HepG2 (cell line): Measurements from ENCODE around the gene TPM2. TPM values are rescaled to one million over a fixed set of nuclear protein-coding genes. Genes with fewer than 3 reads are reported as not detected.
A peak's percentile ranks its signal among the peaks of the same experiment; 100 is the strongest.

Experiments
- ATAC-seq: fragments of 200-7000 bp; cut with Tn5 transposase; 3 replicates; pipeline ENCODE4 v1.9.1; 2020; ENCODE audit warnings: mild to moderate bottlenecking, moderate library complexity
- BruUV-seq: library from RNA; stranded (reverse); fragments of 400-500 nt; replicated peaks from 2 replicates; lab custom pipeline; 2021; lab: Mats Ljungman, UMichigan
- CTCF ChIA-PET: fragments of 300-600 bp; formaldehyde crosslinking; extraction: SDS; loops from one replicate; lab custom pipeline; 2021; ENCODE audit warnings: low total read pairs, inconsistent platforms, low intra/inter-chr PET ratio; lab: Yijun Ruan, JAX
- POLR2A ChIA-PET: fragments of 350-600 bp; sonication (Branson Sonifier 250); formaldehyde crosslinking; loops from one replicate; lab custom pipeline; 2020; ENCODE audit warnings: antibody characterized with exemption, inconsistent platforms; lab: Yijun Ruan, JAX
- DNase-seq: peaks from one replicate; pipeline ENCODE4 v3.0.0-alpha.2; 2015; ENCODE audit warnings: low spot score
- FAIRE-seq: peaks from 3 replicates; lab custom pipeline; 2011; peaks lifted over from hg19 to GRCh38; lab: Jason Lieb, UNC
- H2AFZ ChIP-seq: one replicate; pipeline ENCODE4 v1.6.1; 2011; ENCODE audit warnings: low read length, inconsistent platforms
- H3K27ac ChIP-seq: fragments of 300-600 bp; 3 replicates; pipeline ENCODE4 v1.8.0; 2011; ENCODE audit warnings: mixed run types, mild to moderate bottlenecking, mixed read lengths, low read length, inconsistent platforms; ENCODE audit not compliant: insufficient read depth; ENCODE audit errors: extremely low read length
- H3K27me3 ChIP-seq, 2 experiments: fragments of 200-600 bp in 1 of 2; 2 replicates in 1 of 2; 3 replicates in 1 of 2; pipeline versions ENCODE4 v1.6.0 to v1.8.0; 2011; ENCODE audit warnings: low read length in 2 of 2, mild to moderate bottlenecking in 2 of 2, moderate library complexity in 2 of 2, inconsistent platforms in 1 of 2; ENCODE audit not compliant: insufficient read depth in 2 of 2, control insufficient read depth in 1 of 2
- H3K36me3 ChIP-seq, 2 experiments: fragments of 200-600 bp in 1 of 2; replicated peaks in 1 of 2; 2 replicates in 1 of 2; 3 replicates in 1 of 2; pipeline versions ENCODE4 v1.5.1 to v1.8.0; 2011; ENCODE audit warnings: low read length in 2 of 2, inconsistent platforms in 1 of 2; ENCODE audit not compliant: insufficient read depth in 2 of 2, control insufficient read depth in 1 of 2
- H3K4me1 ChIP-seq: 2 replicates; pipeline ENCODE4 v1.5.1; 2012; ENCODE audit warnings: low read length, inconsistent platforms; ENCODE audit not compliant: insufficient read depth
- H3K4me2 ChIP-seq: 2 replicates; pipeline ENCODE4 v1.6.0; 2011; ENCODE audit warnings: low read depth, low read length, inconsistent platforms
- H3K4me3 ChIP-seq, 3 experiments: fragments of 200-600 bp in 1 of 3; sonication (generic), shearing (Covaris generic) in 1 of 3; replicated peaks in 1 of 3; 2 replicates each; pipeline ENCODE4 v1.5.1; 2011 to 2016; ENCODE audit warnings: low read length in 3 of 3, inconsistent platforms in 2 of 3, low read depth in 2 of 3, mild to moderate bottlenecking in 2 of 3, control low read depth in 1 of 3, mixed read lengths in 1 of 3; ENCODE audit not compliant: insufficient read depth in 1 of 3
- H3K79me2 ChIP-seq: one replicate; pipeline ENCODE4 v1.6.1; 2011; ENCODE audit warnings: low read length, inconsistent platforms; ENCODE audit not compliant: insufficient read depth
- H3K9ac ChIP-seq: 2 replicates; pipeline ENCODE4 v1.6.0; 2011; ENCODE audit warnings: mild to moderate bottlenecking, low read depth, low read length, inconsistent platforms; ENCODE audit not compliant: insufficient read depth
- H3K9me3 ChIP-seq: 2 replicates; pipeline ENCODE4 v1.5.1; 2012; ENCODE audit warnings: mild to moderate bottlenecking, low read length
- H4K20me1 ChIP-seq: 2 replicates; pipeline ENCODE4 v1.6.0; 2011; ENCODE audit warnings: inconsistent platforms, mild to moderate bottlenecking, low read length, moderate library complexity; ENCODE audit not compliant: insufficient read depth
- EP300 ChIP-seq, 3 experiments: sonication (generic) in 1 of 3; formaldehyde crosslinking in 1 of 3; IDR thresholded peaks; 2 replicates each; pipeline versions ENCODE4 v1.5.1 to v1.6.1; 2011 to 2020; ENCODE audit warnings: low read depth in 2 of 3, low read length in 2 of 3, borderline replicate concordance in 1 of 3, improper control_type of control experiment in 1 of 3, mild to moderate bottlenecking in 1 of 3, missing genetic modification reagents in 1 of 3, moderate library complexity in 1 of 3
- HMG20B ChIP-seq: conservative IDR thresholded peaks from 2 replicates; pipeline ENCODE4 v1.6.1; 2016; ENCODE audit warnings: missing genetic modification reagents, missing compliant biosample characterization
- KAT2B ChIP-seq: fragments of 150-350 bp; IDR thresholded peaks from 2 replicates; pipeline ENCODE4 v1.6.1; 2014; ENCODE audit warnings: low read depth, low read length, borderline replicate concordance
- NCOA1 ChIP-seq: sonication (generic); formaldehyde crosslinking; IDR thresholded peaks from 2 replicates; pipeline ENCODE4 v1.9.0; 2021; ENCODE audit warnings: missing genetic modification reagents
- SNRNP70 ChIP-seq: fragments of 200-400 bp; formaldehyde crosslinking; IDR thresholded peaks from 2 replicates; pipeline ENCODE4 v1.6.1; 2017; ENCODE audit warnings: mild to moderate bottlenecking, low read depth, low read length, moderate library complexity
- ZNF570 ChIP-seq: sonication (generic); formaldehyde crosslinking; IDR thresholded peaks from 2 replicates; pipeline ENCODE4 v1.4.0; 2020; ENCODE audit warnings: mild to moderate bottlenecking, missing genetic modification reagents, borderline replicate concordance
- WGBS: methylation state at CpG from one replicate; pipeline ENCODE4 v1.1.6; 2017; ENCODE audit warnings: low lambda C conversion rate; 5-methylcytosine and 5-hydroxymethylcytosine counted together
- in situ Hi-C: cut with HindIII; loops from 2 replicates; pipeline ENCODE4 v1.10.0; 2017; ENCODE audit warnings: low pct_unique_long_range_greater_than_20kb; ENCODE audit not compliant: extremely low pct_ligation_motif_present
- intact Hi-C: fragments of 100-400 bp; cut with micrococcal nuclease; formaldehyde crosslinking; loops from one replicate; pipeline ENCODE4 v1.10.0; 2022; ENCODE audit not compliant: unreplicated experiment
- polyA plus RNA-seq, 8 experiments: library from polyadenylated mRNA; depleted of rRNA in 3 of 8; stranded (reverse) in 7 of 8; unstranded in 1 of 8; fragments of >200 nt; fragmentation: Illumina TruSeq in 4 of 8; extraction: Trizol in 4 of 8; gene quantifications; 2 replicates each; pipeline versions ENCODE4 v1.2.1 to v1.2.3, GENCODE V29; 2011 to 2016; ENCODE audit warnings: low read depth in 4 of 8, missing spikeins in 1 of 8, mixed read lengths in 1 of 8; ENCODE audit not compliant: insufficient read depth in 1 of 8
- total RNA-seq, 5 experiments: library from RNA; depleted of rRNA; stranded (reverse); fragments of >200 nt; fragmentation: Illumina TruSeq; extraction: Trizol; gene quantifications; 2 replicates each; pipeline ENCODE4 v1.2.3, GENCODE V29; 2016; ENCODE audit warnings: low read depth in 1 of 5
- TF ChIP-seq, protein P1 (sequence below): sonication (generic); formaldehyde crosslinking; conservative IDR thresholded peaks from 2 replicates; pipeline ENCODE4 v1.4.0; 2020; ENCODE audit warnings: missing genetic modification reagents
- TF ChIP-seq, protein P2 (sequence below): IDR thresholded peaks from 2 replicates; pipeline ENCODE4 v1.6.1; 2016; ENCODE audit warnings: low read depth, control low read depth
- TF ChIP-seq, protein P3 (sequence below): sonication (generic); formaldehyde crosslinking; IDR thresholded peaks from 2 replicates; pipeline ENCODE4 v1.8.0; 2022; ENCODE audit warnings: missing genetic modification reagents, low read depth, mild to moderate bottlenecking, borderline replicate concordance
- TF ChIP-seq, protein P4 (sequence below): sonication (generic); formaldehyde crosslinking; IDR thresholded peaks from 2 replicates; pipeline ENCODE4 v1.4.0; 2020; ENCODE audit warnings: mild to moderate bottlenecking, missing genetic modification reagents
- TF ChIP-seq, protein P5 (sequence below), 2 experiments: sonication (generic) in 1 of 2; formaldehyde crosslinking in 1 of 2; IDR thresholded peaks; 2 replicates each; pipeline versions ENCODE4 v1.6.1 to v1.9.0; 2014 to 2022; ENCODE audit warnings: antibody characterized with exemption in 1 of 2, borderline replicate concordance in 1 of 2, inconsistent platforms in 1 of 2, low read depth in 1 of 2, missing genetic modification reagents in 1 of 2

TPM2 gene
- total and polyA plus RNA-seq, 2 of the 13 experiments (the other 11 are each of a cell fraction or from before 2014, with no cell fraction given), result 3.1 to 10.7 TPM

DNA sequence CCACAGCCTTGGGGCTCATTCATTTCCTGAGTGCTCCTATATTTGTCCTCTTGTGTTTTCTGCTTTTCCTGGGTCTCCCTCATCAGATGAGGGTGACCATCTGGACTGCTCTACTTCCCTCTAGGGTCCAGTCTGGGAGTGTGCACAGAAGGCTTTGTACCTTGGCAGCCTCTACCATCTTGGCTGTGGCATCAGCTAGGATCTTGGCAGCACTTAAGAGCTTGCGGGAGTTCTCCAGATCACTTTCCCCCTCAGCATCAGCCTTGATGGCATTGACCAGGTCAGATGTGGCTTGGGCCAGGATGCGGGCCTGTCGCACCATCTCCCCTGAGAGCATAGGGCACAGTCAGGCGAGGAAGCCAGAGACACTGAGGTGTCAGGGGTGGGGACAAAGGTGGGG is 26.5 kb upstream of the TPM2 start:
- intact Hi-C loops (no loop called here), in situ Hi-C loops (no loop called here)
- TF ChIP-seq NCOA1 (CRISPR knock-in tag) (no peak), KAT2B (no peak), HMG20B (no peak), ZNF570 (no peak), EP300 (IDR thresholded peaks at IDR 0.05; ENCODE audit: low read depth in 2 of 2, low read length in 2 of 2) (no peak), EP300 (CRISPR knock-in tag; IDR thresholded peaks at IDR 0.05; ENCODE audit: borderline replicate concordance) (no peak), SNRNP70 (no peak)
- TF ChIP-seq, protein P1, sequence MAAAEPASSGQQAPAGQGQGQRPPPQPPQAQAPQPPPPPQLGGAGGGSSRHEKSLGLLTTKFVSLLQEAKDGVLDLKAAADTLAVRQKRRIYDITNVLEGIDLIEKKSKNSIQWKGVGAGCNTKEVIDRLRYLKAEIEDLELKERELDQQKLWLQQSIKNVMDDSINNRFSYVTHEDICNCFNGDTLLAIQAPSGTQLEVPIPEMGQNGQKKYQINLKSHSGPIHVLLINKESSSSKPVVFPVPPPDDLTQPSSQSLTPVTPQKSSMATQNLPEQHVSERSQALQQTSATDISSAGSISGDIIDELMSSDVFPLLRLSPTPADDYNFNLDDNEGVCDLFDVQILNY (CRISPR knock-in tag), result no peak
- TF ChIP-seq, protein P2, sequence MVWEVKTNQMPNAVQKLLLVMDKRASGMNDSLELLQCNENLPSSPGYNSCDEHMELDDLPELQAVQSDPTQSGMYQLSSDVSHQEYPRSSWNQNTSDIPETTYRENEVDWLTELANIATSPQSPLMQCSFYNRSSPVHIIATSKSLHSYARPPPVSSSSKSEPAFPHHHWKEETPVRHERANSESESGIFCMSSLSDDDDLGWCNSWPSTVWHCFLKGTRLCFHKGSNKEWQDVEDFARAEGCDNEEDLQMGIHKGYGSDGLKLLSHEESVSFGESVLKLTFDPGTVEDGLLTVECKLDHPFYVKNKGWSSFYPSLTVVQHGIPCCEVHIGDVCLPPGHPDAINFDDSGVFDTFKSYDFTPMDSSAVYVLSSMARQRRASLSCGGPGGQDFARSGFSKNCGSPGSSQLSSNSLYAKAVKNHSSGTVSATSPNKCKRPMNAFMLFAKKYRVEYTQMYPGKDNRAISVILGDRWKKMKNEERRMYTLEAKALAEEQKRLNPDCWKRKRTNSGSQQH, result no peak
- TF ChIP-seq, protein P3, sequence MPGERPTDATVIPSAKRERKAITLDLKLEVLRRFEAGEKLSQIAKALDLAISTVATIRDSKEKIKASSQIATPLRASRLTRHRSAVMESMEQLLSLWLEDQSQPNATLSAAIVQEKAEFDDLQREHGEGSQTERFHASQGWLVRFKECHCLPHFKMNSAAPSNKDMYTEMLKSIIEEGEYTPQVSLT (CRISPR knock-in tag), result no peak
- TF ChIP-seq, protein P4, sequence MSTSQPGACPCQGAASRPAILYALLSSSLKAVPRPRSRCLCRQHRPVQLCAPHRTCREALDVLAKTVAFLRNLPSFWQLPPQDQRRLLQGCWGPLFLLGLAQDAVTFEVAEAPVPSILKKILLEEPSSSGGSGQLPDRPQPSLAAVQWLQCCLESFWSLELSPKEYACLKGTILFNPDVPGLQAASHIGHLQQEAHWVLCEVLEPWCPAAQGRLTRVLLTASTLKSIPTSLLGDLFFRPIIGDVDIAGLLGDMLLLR, result no peak
- TF ChIP-seq, protein P5, sequence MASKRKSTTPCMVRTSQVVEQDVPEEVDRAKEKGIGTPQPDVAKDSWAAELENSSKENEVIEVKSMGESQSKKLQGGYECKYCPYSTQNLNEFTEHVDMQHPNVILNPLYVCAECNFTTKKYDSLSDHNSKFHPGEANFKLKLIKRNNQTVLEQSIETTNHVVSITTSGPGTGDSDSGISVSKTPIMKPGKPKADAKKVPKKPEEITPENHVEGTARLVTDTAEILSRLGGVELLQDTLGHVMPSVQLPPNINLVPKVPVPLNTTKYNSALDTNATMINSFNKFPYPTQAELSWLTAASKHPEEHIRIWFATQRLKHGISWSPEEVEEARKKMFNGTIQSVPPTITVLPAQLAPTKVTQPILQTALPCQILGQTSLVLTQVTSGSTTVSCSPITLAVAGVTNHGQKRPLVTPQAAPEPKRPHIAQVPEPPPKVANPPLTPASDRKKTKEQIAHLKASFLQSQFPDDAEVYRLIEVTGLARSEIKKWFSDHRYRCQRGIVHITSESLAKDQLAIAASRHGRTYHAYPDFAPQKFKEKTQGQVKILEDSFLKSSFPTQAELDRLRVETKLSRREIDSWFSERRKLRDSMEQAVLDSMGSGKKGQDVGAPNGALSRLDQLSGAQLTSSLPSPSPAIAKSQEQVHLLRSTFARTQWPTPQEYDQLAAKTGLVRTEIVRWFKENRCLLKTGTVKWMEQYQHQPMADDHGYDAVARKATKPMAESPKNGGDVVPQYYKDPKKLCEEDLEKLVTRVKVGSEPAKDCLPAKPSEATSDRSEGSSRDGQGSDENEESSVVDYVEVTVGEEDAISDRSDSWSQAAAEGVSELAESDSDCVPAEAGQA (IDR thresholded peaks at IDR 0.05; ENCODE audit: low read depth), result no peak
- TF ChIP-seq, protein P5 (CRISPR knock-in tag; IDR thresholded peaks at IDR 0.05; ENCODE audit: borderline replicate concordance), result no peak
- Histone ChIP-seq H4K20me1 (no peaks in the 10 kb centered on the region), H3K79me2 (no peaks in the 10 kb centered on the region), H3K36me3 (peaks cover 61 to 96% of the 10 kb centered on the region in 2 experiments), H3K9me3 (no peaks in the 10 kb centered on the region), H3K4me3 (no peak overlapping the region), H3K4me2 (no peak overlapping the region), H3K4me1 (no peaks in the 10 kb centered on the region), H2AFZ (no peak overlapping the region), H3K9ac (no peak overlapping the region), H3K27me3 (no peaks in the 10 kb centered on the region), H3K27ac (no peak overlapping the region)
- BruUV-seq, result no TSS peak
- peak; percentile 29 for ATAC-seq
- WGBS, result 98% methylated on average over 4 of the region's 4 CpGs
- ChIA-PET CTCF (no interaction called here), POLR2A (interaction anchor here (1.9 kb wide), 1 partner anchor 11 kb away, joined by 9 read pairs; no protein-coding TSS in a partner anchor)
- no peak for DNase-seq
- no peak for FAIRE-seq
